ENCODE measurements around the gene LDHB.

The LDHB gene

DNA sequence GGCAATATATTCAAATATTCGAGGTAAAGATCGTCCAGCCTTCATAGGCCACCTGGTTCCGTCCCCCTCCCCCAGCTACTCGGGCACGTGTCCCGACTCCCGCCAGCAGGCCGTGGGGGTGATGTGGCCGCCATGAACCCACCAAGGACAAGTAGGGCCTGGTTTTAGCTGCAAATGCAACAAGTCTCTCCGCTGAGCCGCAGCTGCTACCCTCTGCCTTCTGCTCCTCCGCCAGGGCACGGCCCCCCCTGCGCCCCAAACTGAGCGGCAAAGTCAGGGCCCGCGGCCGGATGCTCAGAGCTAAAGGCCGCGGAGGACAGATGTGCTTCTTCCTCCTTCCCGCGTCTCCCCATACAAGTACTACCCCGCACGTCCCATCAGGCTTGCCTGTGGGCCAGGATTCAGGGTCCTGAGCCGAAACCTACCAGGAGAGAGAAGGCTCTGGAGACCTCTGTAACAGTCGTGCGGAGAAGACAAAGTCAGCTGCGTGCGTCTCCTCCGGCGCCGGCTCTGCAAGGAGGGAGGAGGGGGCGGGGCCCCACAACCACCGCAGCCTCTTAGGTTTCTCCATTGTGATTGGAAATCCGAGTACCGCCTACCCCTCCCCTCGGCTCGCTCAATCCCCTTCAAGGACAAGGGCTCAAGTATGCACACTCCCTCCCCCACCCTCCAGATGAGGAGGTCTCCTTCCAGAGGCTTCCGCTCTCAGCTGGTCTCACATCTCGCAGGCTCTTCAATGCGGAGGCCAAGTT, at the start of gene LDHB:
Gene LDHB (minus strand): TSS at position 517 of the 752 bp plus-strand sequence. CDS start 3,171 bp downstream, outside the sequence.
- peaks cover 39% of the 10 kb centered on the region for H3K4me1 ChIP-seq
- peaks cover 25% of the 10 kb centered on the region for H3K36me3 ChIP-seq
- H3K27ac ChIP-seq = peak within 1 kb of the TSS; percentile 92
- no peaks in the 10 kb centered on the region for H3K27me3 ChIP-seq
- H4K20me1 ChIP-seq = peaks cover 45% of the 10 kb centered on the region
- H3K9ac ChIP-seq = peak within 1 kb of the TSS; percentile 91
- no peak for TF ChIP-seq Cebpa-rat (IDR thresholded peaks at IDR 0.05)
- peak within 1 kb of the TSS; percentile 76 for H3K4me3 ChIP-seq
- peak within 1 kb of the TSS; percentile 90 for H3K4me2 ChIP-seq
- peaks cover 10% of the 10 kb centered on the region for H3K9me3 ChIP-seq

DNA sequence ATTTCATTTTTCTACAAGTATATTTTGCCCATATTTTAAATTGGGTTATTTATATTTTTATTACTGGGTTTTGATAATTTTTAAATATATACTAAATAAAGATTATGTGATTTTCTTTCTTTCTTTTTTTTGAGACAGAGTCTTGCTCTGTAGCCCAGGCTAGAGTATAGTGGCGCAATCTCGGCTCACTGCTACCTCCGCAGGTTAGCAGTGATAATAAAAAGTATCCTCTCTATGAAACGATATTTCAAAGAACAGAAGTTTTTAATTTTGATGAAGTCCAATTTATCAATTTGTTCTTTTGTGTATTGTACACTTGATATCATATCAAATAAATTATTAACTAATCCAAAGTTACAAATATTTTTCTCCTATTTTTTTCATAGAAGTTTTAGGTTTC, 47.2 kb upstream of the LDHB start:
- H3K27me3 ChIP-seq = no peaks in the 10 kb centered on the region
- no peak for TF ChIP-seq Cebpa-rat (IDR thresholded peaks at IDR 0.05)

GRCh38 chr12:21699851-21700250, 42.2 kb upstream of the LDHB start:
- no peaks in the 10 kb centered on the region for H3K36me3 ChIP-seq
- no peak overlapping the region for H3K9ac ChIP-seq
- H3K4me2 ChIP-seq = no peak overlapping the region
- H4K20me1 ChIP-seq = no peaks in the 10 kb centered on the region
- TF ChIP-seq Cebpa-rat (IDR thresholded peaks at IDR 0.05) = no peak
- no peaks in the 10 kb centered on the region for H3K4me1 ChIP-seq
- H3K4me3 ChIP-seq = no peak overlapping the region
- H3K27me3 ChIP-seq = no peaks in the 10 kb centered on the region
- H3K9me3 ChIP-seq = no peaks in the 10 kb centered on the region
- H3K27ac ChIP-seq = no peak overlapping the region

More for the DNA sequence above, 47.2 kb upstream of the LDHB start:
- Histone ChIP-seq H4K20me1 (no peaks in the 10 kb centered on the region), H3K4me3 (no peak overlapping the region), H3K27ac (no peak overlapping the region), H3K4me1 (no peaks in the 10 kb centered on the region), H3K36me3 (no peaks in the 10 kb centered on the region), H3K9me3 (no peaks in the 10 kb centered on the region), H3K9ac (no peak overlapping the region), H3K4me2 (no peak overlapping the region)

DNA sequence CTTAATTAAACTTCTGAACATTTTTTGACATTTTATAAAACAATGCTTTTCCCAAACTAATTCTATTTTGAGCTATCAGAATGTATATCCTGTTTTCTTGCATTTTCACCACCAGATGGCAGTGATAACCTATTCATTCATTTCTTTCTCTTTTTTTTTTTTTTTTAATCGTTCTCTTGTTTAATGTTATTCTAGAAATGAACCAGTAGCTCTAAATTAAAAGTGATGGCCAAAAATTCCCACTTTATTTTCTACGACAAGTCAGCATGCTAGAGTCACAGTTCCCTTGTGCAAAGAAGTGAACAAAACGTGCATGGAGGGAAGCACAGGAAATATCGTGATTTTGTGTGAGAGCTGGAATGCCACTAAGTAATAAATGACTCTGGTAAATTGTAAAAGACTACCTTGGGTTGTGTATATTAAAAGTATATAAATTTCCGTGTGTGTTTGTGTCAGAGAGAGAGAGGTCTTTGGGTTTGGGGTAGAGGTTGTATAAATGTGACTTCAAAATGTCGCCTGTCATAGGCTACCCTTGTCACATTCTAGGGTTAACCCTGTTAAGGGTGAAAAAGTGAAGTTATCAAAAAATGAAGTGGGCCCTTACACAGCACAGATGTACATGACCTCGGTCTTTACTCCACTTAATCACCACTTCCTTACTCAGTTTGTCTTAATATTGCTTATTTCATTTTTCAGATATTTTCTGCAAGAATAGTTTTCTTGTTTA, 40.4 kb upstream of the LDHB start:
- no peak overlapping the region for H3K27ac ChIP-seq
- H3K4me3 ChIP-seq = no peak overlapping the region
- no peaks in the 10 kb centered on the region for H3K27me3 ChIP-seq
- H3K9me3 ChIP-seq = no peaks in the 10 kb centered on the region
- H3K9ac ChIP-seq = no peak overlapping the region
- H3K4me1 ChIP-seq = no peaks in the 10 kb centered on the region
- no peaks in the 10 kb centered on the region for H3K36me3 ChIP-seq
- no peak overlapping the region for H3K4me2 ChIP-seq
- TF ChIP-seq Cebpa-rat (IDR thresholded peaks at IDR 0.05) = no peak
- no peaks in the 10 kb centered on the region for H4K20me1 ChIP-seq

DNA sequence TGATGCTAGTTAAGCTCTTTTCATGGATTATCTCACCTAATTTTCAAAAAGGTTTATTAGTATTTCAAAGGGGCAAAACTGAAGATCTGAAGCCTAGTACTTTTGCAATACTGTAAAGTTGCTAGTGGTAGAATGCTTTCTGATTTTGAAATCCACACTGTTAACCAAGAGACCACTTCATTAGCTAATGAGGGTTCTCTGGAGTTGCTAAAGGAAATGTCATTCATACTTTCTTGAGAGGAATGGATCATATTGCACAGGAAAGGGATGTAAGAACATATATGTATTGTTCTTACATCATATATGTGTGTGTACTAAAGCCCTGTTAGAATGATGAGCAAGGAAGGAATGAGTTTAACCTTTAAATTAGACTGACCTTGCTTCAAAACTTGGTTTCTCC, 39.0 kb upstream of the LDHB start:
- no peaks in the 10 kb centered on the region for H3K27me3 ChIP-seq
- no peaks in the 10 kb centered on the region for H4K20me1 ChIP-seq
- H3K4me3 ChIP-seq = no peak overlapping the region
- no peak overlapping the region for H3K27ac ChIP-seq
- no peaks in the 10 kb centered on the region for H3K36me3 ChIP-seq
- no peak overlapping the region for H3K9ac ChIP-seq
- no peak for TF ChIP-seq Cebpa-rat (IDR thresholded peaks at IDR 0.05)
- H3K4me1 ChIP-seq = no peaks in the 10 kb centered on the region
- H3K9me3 ChIP-seq = no peaks in the 10 kb centered on the region
- H3K4me2 ChIP-seq = no peak overlapping the region

DNA sequence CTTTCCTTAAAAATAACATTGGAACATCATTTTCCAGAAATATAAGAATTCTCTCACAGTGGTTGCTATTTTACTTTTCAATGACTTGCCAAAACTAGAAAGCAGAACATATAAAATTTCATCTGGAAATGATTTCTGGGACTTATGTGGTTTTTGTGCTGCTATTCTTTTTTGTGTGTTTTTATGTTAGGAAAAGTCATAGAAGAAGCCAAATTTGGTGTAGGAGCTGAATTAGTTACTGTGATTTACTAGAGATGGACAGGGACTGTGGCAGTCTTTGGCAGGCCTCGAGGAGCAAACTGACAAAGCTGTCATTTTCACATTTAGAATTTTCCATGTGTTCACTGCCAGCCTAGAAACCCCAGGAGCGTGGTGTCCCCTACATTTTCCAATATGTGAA, 38.3 kb upstream of the LDHB start:
- no peaks in the 10 kb centered on the region for H3K27me3 ChIP-seq
- no peak overlapping the region for H3K27ac ChIP-seq
- TF ChIP-seq Cebpa-rat (IDR thresholded peaks at IDR 0.05) = no peak
- H3K36me3 ChIP-seq = no peaks in the 10 kb centered on the region
- no peak overlapping the region for H3K4me3 ChIP-seq
- H3K4me1 ChIP-seq = peaks cover under 1% of the 10 kb centered on the region; the same call in 1 of the 2 replicates
- H3K9me3 ChIP-seq = no peaks in the 10 kb centered on the region
- H3K4me2 ChIP-seq = no peak overlapping the region
- H3K9ac ChIP-seq = no peak overlapping the region
- H4K20me1 ChIP-seq = no peaks in the 10 kb centered on the region

GRCh38 chr12:21694660-21695059, 37.0 kb upstream of the LDHB start:
- Histone ChIP-seq H3K4me3 (no peak overlapping the region), H3K4me2 (no peak overlapping the region), H3K9ac (no peak overlapping the region), H4K20me1 (no peaks in the 10 kb centered on the region), H3K36me3 (no peaks in the 10 kb centered on the region), H3K9me3 (peaks cover 1% of the 10 kb centered on the region; the same call in 1 of the 2 replicates), H3K27ac (no peak overlapping the region), H3K4me1 (peaks cover 10% of the 10 kb centered on the region; the same call in 1 of the 2 replicates), H3K27me3 (no peaks in the 10 kb centered on the region)
- TF ChIP-seq Cebpa-rat (IDR thresholded peaks at IDR 0.05) = no peak

- no peak for TF ChIP-seq Cebpa-rat (IDR thresholded peaks at IDR 0.05)
- H3K27me3 ChIP-seq = no peaks in the 10 kb centered on the region
- H3K9me3 ChIP-seq = peaks cover 19% of the 10 kb centered on the region
- H3K4me1 ChIP-seq = peaks cover 10% of the 10 kb centered on the region; the same call in 1 of the 2 replicates
- H3K4me2 ChIP-seq = no peak overlapping the region
- H3K27ac ChIP-seq = no peak overlapping the region
- no peak overlapping the region for H3K4me3 ChIP-seq
- H3K36me3 ChIP-seq = no peaks in the 10 kb centered on the region
- H3K9ac ChIP-seq = no peak overlapping the region
- no peaks in the 10 kb centered on the region for H4K20me1 ChIP-seq
Observed at GRCh38 chr12:21691515-21691914, 33.9 kb upstream of the LDHB start.

DNA sequence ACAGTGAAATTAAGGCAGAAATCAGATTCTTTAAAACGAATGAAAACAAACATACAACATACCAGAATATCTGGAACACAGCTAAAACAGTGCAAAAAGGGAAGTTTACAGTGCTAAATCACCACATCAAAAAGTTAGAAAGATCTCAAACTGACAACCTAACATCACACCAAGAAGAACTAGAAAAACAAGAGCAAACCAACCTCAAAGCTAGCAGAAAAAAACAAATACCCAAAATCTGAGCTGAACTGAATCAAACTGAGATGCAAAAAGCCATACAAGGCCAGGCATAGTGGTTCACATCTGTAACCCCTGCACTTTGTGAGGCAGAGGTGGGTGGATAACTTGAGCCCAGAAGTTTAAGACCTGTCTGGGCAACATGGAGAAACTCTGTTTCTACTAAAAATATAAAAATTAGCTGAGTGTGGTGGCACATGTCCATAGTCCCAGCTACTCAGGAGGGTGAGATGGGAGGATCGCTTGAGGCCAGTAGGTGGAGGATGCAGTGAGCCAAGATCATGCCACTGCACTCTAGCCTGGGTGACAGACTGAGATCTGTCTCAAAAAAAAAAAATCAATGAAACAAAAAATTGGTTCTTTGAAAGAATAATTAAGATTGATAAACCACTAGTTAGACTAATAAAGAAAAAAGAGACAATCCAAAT, 33.2 kb upstream of the LDHB start:
- H3K27ac ChIP-seq = no peak overlapping the region
- no peaks in the 10 kb centered on the region for H4K20me1 ChIP-seq
- H3K4me2 ChIP-seq = no peak overlapping the region
- H3K9ac ChIP-seq = no peak overlapping the region
- H3K4me3 ChIP-seq = no peak overlapping the region
- H3K36me3 ChIP-seq = no peaks in the 10 kb centered on the region
- peaks cover 10% of the 10 kb centered on the region; the same call in 1 of the 2 replicates for H3K4me1 ChIP-seq
- TF ChIP-seq Cebpa-rat (IDR thresholded peaks at IDR 0.05) = no peak
- H3K27me3 ChIP-seq = no peaks in the 10 kb centered on the region
- peaks cover 19% of the 10 kb centered on the region for H3K9me3 ChIP-seq
